GM06990 (cell line): ENCODE results near the gene VWA1.

Source experiments
- DNase-seq: peaks from one replicate; pipeline ENCODE4 v3.0.0-alpha.2; 2011; ENCODE audit not compliant: insufficient read length; ENCODE audit errors: extremely low read depth
- H3K27me3 ChIP-seq: replicated peaks from 2 replicates; pipeline ENCODE4 v1.6.0; 2011; ENCODE audit warnings: low read length; ENCODE audit not compliant: control insufficient read depth, insufficient read depth
- H3K36me3 ChIP-seq: 2 replicates; pipeline ENCODE4 v1.5.1; 2011; ENCODE audit warnings: low read length; ENCODE audit not compliant: control insufficient read depth, insufficient read depth
- H3K4me3 ChIP-seq: replicated peaks from 2 replicates; pipeline ENCODE4 v1.5.1; 2011; ENCODE audit warnings: low read depth, mild to moderate bottlenecking, control low read depth, low read length
- CTCF ChIP-seq: IDR thresholded peaks from 2 replicates; pipeline ENCODE4 v1.5.1; 2011; ENCODE audit warnings: low read length, control low read depth, mild to moderate bottlenecking, inconsistent platforms; ENCODE audit not compliant: insufficient read depth, poor library complexity, severe bottlenecking

VWA1 gene

GRCh38 chr1:1432951-1433803 lies 2.3 kb upstream of the VWA1 start:
- Histone ChIP-seq H3K27me3 (no peaks in the 10 kb centered on the region; the same call in 1 of the 2 replicates), H3K4me3 (0 out of 2 replicates have a peak overlapping the region, but pooled peaks have one; percentile 6), H3K36me3 (no peaks in the 10 kb centered on the region)
- no peak for DNase-seq
- TF ChIP-seq CTCF, result no peak

- no peaks in the 10 kb centered on the region; the same call in 1 of the 2 replicates for H3K27me3 ChIP-seq
- no peak for DNase-seq
- no peaks in the 10 kb centered on the region for H3K36me3 ChIP-seq
Measured at GRCh38 chr1:1433804-1434130, 1.7 kb upstream of the VWA1 start.

GRCh38 chr1:1434131-1434823 lies 1.2 kb upstream of the VWA1 start:
- Histone ChIP-seq H3K27me3 (no peaks in the 10 kb centered on the region; the same call in 1 of the 2 replicates), H3K36me3 (no peaks in the 10 kb centered on the region), H3K4me3 (no peak overlapping the region)
- no peak for TF ChIP-seq CTCF
- no peak for DNase-seq

More at GRCh38 chr1:1433804-1434130, 1.7 kb upstream of the VWA1 start:
- no peak for TF ChIP-seq CTCF
- H3K4me3 ChIP-seq, result 0 out of 2 replicates have a peak overlapping the region, but pooled peaks have one; percentile 6

GRCh38 chr1:1434824-1435105 lies 725 bp upstream of the VWA1 start:
- Histone ChIP-seq H3K4me3 (no peak overlapping the region), H3K36me3 (no peaks in the 10 kb centered on the region), H3K27me3 (no peaks in the 10 kb centered on the region; the same call in 1 of the 2 replicates)
- no peak for TF ChIP-seq CTCF
- DNase-seq, result no peak

GRCh38 chr1:1435911-1436629 lies 580 bp downstream of the VWA1 start:
- TF ChIP-seq CTCF, result no peak
- no peak for DNase-seq
- Histone ChIP-seq H3K27me3 (no peaks in the 10 kb centered on the region; the same call in 1 of the 2 replicates), H3K36me3 (no peaks in the 10 kb centered on the region), H3K4me3 (peak overlapping the region; percentile 52)
